GM23248 (cell line): ENCODE data around the gene KANK3. TPM values are rescaled to one million over a fixed set of nuclear protein-coding genes. Genes with fewer than 3 reads are reported as not detected.

Source experiments
- DNase-seq: peaks from one replicate; pipeline ENCODE4 v3.0.0-alpha.2; 2015
- H2AFZ ChIP-seq: fragments of 200-600 bp; sonication (generic); 2 replicates; pipeline ENCODE4 v1.6.1; 2016; ENCODE audit warnings: antibody characterized with exemption
- H3F3A ChIP-seq: fragments of 200-600 bp; sonication (generic); 2 replicates; pipeline ENCODE4 v1.6.1; 2016; ENCODE audit warnings: mild to moderate bottlenecking, antibody characterized with exemption, mixed run types; ENCODE audit not compliant: insufficient read depth
- H3K27ac ChIP-seq: fragments of 200-600 bp; sonication (generic); 2 replicates; pipeline ENCODE4 v1.5.1; 2016; ENCODE audit warnings: mild to moderate bottlenecking
- H3K27me3 ChIP-seq: fragments of 200-600 bp; sonication (generic); replicated peaks from 2 replicates; pipeline ENCODE4 v1.6.1; 2016; ENCODE audit warnings: mild to moderate bottlenecking; ENCODE audit not compliant: insufficient read depth
- H3K36me3 ChIP-seq: fragments of 200-600 bp; sonication (generic); 2 replicates; pipeline ENCODE4 v1.6.1; 2016; ENCODE audit warnings: low read depth, mild to moderate bottlenecking
- H3K4me1 ChIP-seq: fragments of 200-600 bp; sonication (generic); 2 replicates; pipeline ENCODE4 v1.6.1; 2016; ENCODE audit warnings: mild to moderate bottlenecking; ENCODE audit not compliant: insufficient read depth
- H3K4me2 ChIP-seq: fragments of 200-600 bp; sonication (generic); one replicate; pipeline ENCODE4 v1.6.1; 2016; ENCODE audit warnings: mild to moderate bottlenecking; ENCODE audit not compliant: unreplicated experiment
- H3K4me3 ChIP-seq: fragments of 200-600 bp; sonication (generic); 2 replicates; pipeline ENCODE4 v1.5.1; 2016; ENCODE audit warnings: mild to moderate bottlenecking
- H3K79me2 ChIP-seq: fragments of 200-600 bp; sonication (generic); 2 replicates; pipeline ENCODE4 v1.6.1; 2016; ENCODE audit warnings: mild to moderate bottlenecking; ENCODE audit not compliant: insufficient read depth
- H3K9ac ChIP-seq: fragments of 200-600 bp; sonication (generic); 2 replicates; pipeline ENCODE4 v1.6.1; 2016; ENCODE audit warnings: mild to moderate bottlenecking
- H3K9me2 ChIP-seq: fragments of 200-600 bp; sonication (generic); 2 replicates; pipeline ENCODE4 v1.6.1; 2016; ENCODE audit warnings: mixed run types, mild to moderate bottlenecking, moderate library complexity; ENCODE audit not compliant: insufficient read depth
- H3K9me3 ChIP-seq: fragments of 200-600 bp; sonication (generic); one replicate; pipeline ENCODE4 v1.6.1; 2017; ENCODE audit warnings: low read depth
- H4K20me1 ChIP-seq: fragments of 200-600 bp; sonication (generic); 2 replicates; pipeline ENCODE4 v1.6.0; 2016; ENCODE audit not compliant: insufficient read depth
- EZH2 ChIP-seq: fragments of 200-600 bp; sonication (generic); IDR thresholded peaks from 2 replicates; pipeline ENCODE4 v1.6.1; 2018; ENCODE audit warnings: antibody characterized with exemption, mild to moderate bottlenecking; ENCODE audit not compliant: insufficient read depth, poor library complexity, severe bottlenecking
- EZH2phosphoT487 ChIP-seq: fragments of 200-600 bp; sonication (generic); IDR thresholded peaks from 2 replicates; pipeline ENCODE4 v1.6.1; 2018; ENCODE audit warnings: antibody characterized with exemption, moderate library complexity, mild to moderate bottlenecking, low read depth; ENCODE audit not compliant: insufficient read depth
- WGBS, 2 experiments: methylation state at CpG; one replicate each; pipeline ENCODE4 v1.1.6; 2015 to 2017; ENCODE audit warnings: low lambda C conversion rate in 2 of 2, low coverage in 1 of 2; ENCODE audit errors: missing lambda C conversion rate in 2 of 2; 5-methylcytosine and 5-hydroxymethylcytosine counted together
- in situ Hi-C: fragments of 300-500 bp; cut with MboI; formaldehyde crosslinking; loops from 2 replicates; pipeline ENCODE4 v1.15.0; 2020
- polyA plus RNA-seq: library from polyadenylated mRNA; unstranded; fragments of >200 nt; fragmentation: Nextera tagmentation; extraction: Ambion mirVana; gene quantifications from 2 replicates; pipeline ENCODE4 v1.2.1, GENCODE V29; 2016
- total RNA-seq: library from RNA; depleted of rRNA; stranded (reverse); fragments of >200 nt; shearing (Covaris generic); gene quantifications from 2 replicates; pipeline ENCODE4 v1.2.3, GENCODE V29; 2014

The KANK3 gene
- total and polyA plus RNA-seq, 2 experiments from 2014 or later, result 0.11 TPM; not detected in 1

- Histone ChIP-seq H3K9ac (peak overlapping the region; percentile 75), H3K79me2 (no peaks in the 10 kb centered on the region), H3F3A (no peaks in the 10 kb centered on the region), H3K4me3 (peak overlapping the region; percentile 66), H3K9me3 (no peaks in the 10 kb centered on the region), H3K4me1 (peaks cover 15% of the 10 kb centered on the region), H3K9me2 (no peaks in the 10 kb centered on the region), H3K27me3 (no peaks in the 10 kb centered on the region), H4K20me1 (no peaks in the 10 kb centered on the region), H3K4me2 (peak overlapping the region; percentile 82), H3K36me3 (no peaks in the 10 kb centered on the region), H2AFZ (peak overlapping the region; percentile 64), H3K27ac (no peak overlapping the region)
- TF ChIP-seq EZH2 (no peak), EZH2phosphoT487 (no peak)
- in situ Hi-C loops, result no loop called here
- 6 to 11% methylated on average over 24 of the region's 24 CpGs for WGBS, 2 experiments
- DNase-seq, result peak; percentile 42
Measured at GRCh38 chr19:8307400-8307964, 35.6 kb downstream of the KANK3 start.

GRCh38 chr19:8306235-8307054, 36.6 kb downstream of the KANK3 start:
- TF ChIP-seq EZH2phosphoT487 (no peak), EZH2 (no peak)
- no peak overlapping the region for H3K9ac ChIP-seq
- H3K27ac ChIP-seq, result no peak overlapping the region
- no peak overlapping the region for H3K4me3 ChIP-seq
- no peaks in the 10 kb centered on the region for H3F3A ChIP-seq
- DNase-seq, result no peak
- no peaks in the 10 kb centered on the region for H3K9me2 ChIP-seq
- H3K4me1 ChIP-seq, result peaks cover 15% of the 10 kb centered on the region
- H3K36me3 ChIP-seq, result no peaks in the 10 kb centered on the region
- 84 to 87% methylated on average over 17 of the region's 17 CpGs for WGBS, 2 experiments
- H3K79me2 ChIP-seq, result no peaks in the 10 kb centered on the region
- no peak overlapping the region for H2AFZ ChIP-seq
- no peaks in the 10 kb centered on the region for H3K27me3 ChIP-seq
- H3K9me3 ChIP-seq, result no peaks in the 10 kb centered on the region
- H3K4me2 ChIP-seq, result no peak overlapping the region
- H4K20me1 ChIP-seq, result no peaks in the 10 kb centered on the region
- in situ Hi-C loops, result no loop called here

GRCh38 chr19:8305798-8306197, 37.3 kb downstream of the KANK3 start:
- Histone ChIP-seq H3K4me1 (peaks cover 15% of the 10 kb centered on the region), H3K27me3 (no peaks in the 10 kb centered on the region), H2AFZ (no peak overlapping the region), H3K4me3 (no peak overlapping the region), H3K36me3 (no peaks in the 10 kb centered on the region), H3K79me2 (no peaks in the 10 kb centered on the region), H3F3A (no peaks in the 10 kb centered on the region), H3K4me2 (no peak overlapping the region), H3K9me2 (no peaks in the 10 kb centered on the region), H3K27ac (no peak overlapping the region), H4K20me1 (no peaks in the 10 kb centered on the region), H3K9me3 (no peaks in the 10 kb centered on the region), H3K9ac (no peak overlapping the region)
- in situ Hi-C loops, result no loop called here
- WGBS, 2 experiments, result 75 to 76% methylated on average over 4 of the region's 4 CpGs
- DNase-seq, result no peak
- TF ChIP-seq EZH2, result no peak
- TF ChIP-seq EZH2phosphoT487, result no peak

- Histone ChIP-seq H3K9me3 (no peaks in the 10 kb centered on the region), H3F3A (no peaks in the 10 kb centered on the region), H2AFZ (no peak overlapping the region), H3K79me2 (no peaks in the 10 kb centered on the region), H3K27me3 (no peaks in the 10 kb centered on the region), H3K36me3 (no peaks in the 10 kb centered on the region), H3K4me2 (no peak overlapping the region), H3K4me1 (peaks cover 15% of the 10 kb centered on the region), H4K20me1 (no peaks in the 10 kb centered on the region), H3K9ac (no peak overlapping the region), H3K4me3 (no peak overlapping the region), H3K9me2 (no peaks in the 10 kb centered on the region), H3K27ac (no peak overlapping the region)
- TF ChIP-seq EZH2, result no peak
- no peak for TF ChIP-seq EZH2phosphoT487
- in situ Hi-C loops, result no loop called here
- WGBS, 2 experiments, result 79% methylated on average over 31 to 33 of the region's 33 CpGs
- DNase-seq, result no peak
Measured at GRCh38 chr19:8304841-8305621, 38.0 kb downstream of the KANK3 start.
